ENCODE data around the gene INF2.

The INF2 gene

GRCh38 chr14:104742586-104743455 is 53.4 kb downstream of the INF2 start:
- H3K4me2 ChIP-seq (ENCODE audit: insufficient read depth, low read length, poor library complexity, severe bottlenecking), result no peak overlapping the region
- H2BK5ac ChIP-seq (ENCODE audit: low read length), result no peak overlapping the region
- H2BK120ac ChIP-seq (ENCODE audit: low read depth, low read length), result peak overlapping the region; percentile 9
- peak overlapping the region; percentile 93 for H2AK5ac ChIP-seq (ENCODE audit: low read depth, low read length)
- peak overlapping the region; percentile 80 for H3K18ac ChIP-seq (ENCODE audit: low read length)
- peak overlapping the region; percentile 21 for H2BK15ac ChIP-seq (ENCODE audit: low read length)
- H3K14ac ChIP-seq (ENCODE audit: low read length), result no peak overlapping the region
- no peak overlapping the region for H2BK12ac ChIP-seq (ENCODE audit: low read length)
- no peak overlapping the region for H2AFZ ChIP-seq (ENCODE audit: low read length)
- peak overlapping the region; percentile 78 for H3K23ac ChIP-seq (ENCODE audit: low read depth, low read length, poor library complexity)
- peak overlapping the region; percentile 76 for H4K8ac ChIP-seq (ENCODE audit: low read depth, low read length)
- no peak overlapping the region for H3K4ac ChIP-seq (ENCODE audit: low read length)
- no peak overlapping the region for H3K4me3 ChIP-seq (ENCODE audit: low read length in 2 of 2)
- H3K4me1 ChIP-seq (ENCODE audit: control insufficient read depth in 2 of 2, insufficient read depth in 1 of 2, low read depth in 1 of 2, low read length in 2 of 2), result peaks cover 7 to 20% of the 10 kb centered on the region in 2 donors
- no CpG with 5 or more reads among the region's 32 CpGs for WGBS, 2 donors (ENCODE audit: extremely low coverage in 2 of 2, insufficient read length in 2 of 2, insufficient replicate concordance in 1 of 2)
- H3K36me3 ChIP-seq (replicated peaks in 1 of 2; ENCODE audit: control insufficient read depth in 2 of 2, insufficient read depth in 2 of 2, low read length in 2 of 2), result peaks cover 6 to 14% of the 10 kb centered on the region in 2 donors
- H3K9me3 ChIP-seq (replicated peaks in 1 of 2; ENCODE audit: control insufficient read depth in 2 of 2, insufficient read depth in 1 of 2, low read depth in 1 of 2, low read length in 2 of 2), result peaks cover 0 to 3% of the 10 kb centered on the region in 2 donors
- no peak for DNase-seq (ENCODE audit: low spot score)
- no peaks in the 10 kb centered on the region for H3K27me3 ChIP-seq (ENCODE audit: control insufficient read depth in 3 of 3, insufficient read depth in 3 of 3, low read depth in 1 of 3, low read length in 3 of 3)
- peaks cover 3% of the 10 kb centered on the region for H3K79me1 ChIP-seq (ENCODE audit: low read depth, low read length)
- H3K9ac ChIP-seq (ENCODE audit: low read depth, low read length, poor library complexity), result peak overlapping the region; percentile 67
- H3K27ac ChIP-seq (replicated peaks; ENCODE audit: low read length), result peak overlapping the region; percentile 24
- no peak overlapping the region for H4K91ac ChIP-seq (ENCODE audit: low read depth, low read length, poor library complexity)

GRCh38 chr14:104743461-104744380 is 54.3 kb downstream of the INF2 start:
- Histone ChIP-seq H2AK5ac (ENCODE audit: low read depth, low read length) (peak overlapping the region; percentile 93), H3K4me2 (ENCODE audit: insufficient read depth, low read length, poor library complexity, severe bottlenecking) (no peak overlapping the region), H3K23ac (ENCODE audit: low read depth, low read length, poor library complexity) (no peak overlapping the region), H3K4me1 (ENCODE audit: control insufficient read depth in 2 of 2, insufficient read depth in 1 of 2, low read depth in 1 of 2, low read length in 2 of 2) (peaks cover 14 to 20% of the 10 kb centered on the region in 2 donors), H3K14ac (ENCODE audit: low read length) (no peak overlapping the region), H2BK5ac (ENCODE audit: low read length) (no peak overlapping the region), H2BK12ac (ENCODE audit: low read length) (peak overlapping the region; percentile 33), H4K91ac (ENCODE audit: low read depth, low read length, poor library complexity) (no peak overlapping the region), H3K9ac (ENCODE audit: low read depth, low read length, poor library complexity) (peak overlapping the region; percentile 50), H3K4ac (ENCODE audit: low read length) (peak overlapping the region; percentile 1), H3K4me3 (ENCODE audit: low read length in 2 of 2) (no peak overlapping the region), H2BK15ac (ENCODE audit: low read length) (no peak overlapping the region), H3K27me3 (ENCODE audit: control insufficient read depth in 3 of 3, insufficient read depth in 3 of 3, low read depth in 1 of 3, low read length in 3 of 3) (no peaks in the 10 kb centered on the region), H3K9me3 (replicated peaks in 1 of 2; ENCODE audit: control insufficient read depth in 2 of 2, insufficient read depth in 1 of 2, low read depth in 1 of 2, low read length in 2 of 2) (peaks cover 0 to 3% of the 10 kb centered on the region in 2 donors), H3K36me3 (replicated peaks in 1 of 2; ENCODE audit: control insufficient read depth in 2 of 2, insufficient read depth in 2 of 2, low read length in 2 of 2) (peaks cover 6 to 14% of the 10 kb centered on the region in 2 donors), H3K79me1 (ENCODE audit: low read depth, low read length) (peaks cover 3% of the 10 kb centered on the region), H2BK120ac (ENCODE audit: low read depth, low read length) (no peak overlapping the region), H2AFZ (ENCODE audit: low read length) (no peak overlapping the region), H4K8ac (ENCODE audit: low read depth, low read length) (no peak overlapping the region), H3K27ac (replicated peaks; ENCODE audit: low read length) (no peak overlapping the region), H3K18ac (ENCODE audit: low read length) (peak overlapping the region; percentile 80)
- WGBS, 2 donors (ENCODE audit: extremely low coverage in 2 of 2, insufficient read length in 2 of 2, insufficient replicate concordance in 1 of 2), result no CpG with 5 or more reads among the region's 28 CpGs
- DNase-seq (ENCODE audit: low spot score), result no peak

GRCh38 chr14:104744484-104744883 is 55.1 kb downstream of the INF2 start:
- Histone ChIP-seq H2BK12ac (ENCODE audit: low read length) (no peak overlapping the region), H3K27me3 (ENCODE audit: control insufficient read depth in 3 of 3, insufficient read depth in 3 of 3, low read depth in 1 of 3, low read length in 3 of 3) (no peaks in the 10 kb centered on the region), H2AK5ac (ENCODE audit: low read depth, low read length) (no peak overlapping the region), H3K4ac (ENCODE audit: low read length) (no peak overlapping the region), H2AFZ (ENCODE audit: low read length) (no peak overlapping the region), H3K79me1 (ENCODE audit: low read depth, low read length) (peaks cover 3% of the 10 kb centered on the region), H3K18ac (ENCODE audit: low read length) (no peak overlapping the region), H3K14ac (ENCODE audit: low read length) (no peak overlapping the region), H2BK5ac (ENCODE audit: low read length) (no peak overlapping the region), H3K9me3 (replicated peaks in 1 of 2; ENCODE audit: control insufficient read depth in 2 of 2, insufficient read depth in 1 of 2, low read depth in 1 of 2, low read length in 2 of 2) (peaks cover 2 to 9% of the 10 kb centered on the region in 2 donors), H2BK15ac (ENCODE audit: low read length) (no peak overlapping the region), H3K23ac (ENCODE audit: low read depth, low read length, poor library complexity) (no peak overlapping the region), H4K8ac (ENCODE audit: low read depth, low read length) (no peak overlapping the region), H2BK120ac (ENCODE audit: low read depth, low read length) (no peak overlapping the region), H3K27ac (replicated peaks; ENCODE audit: low read length) (no peak overlapping the region), H4K91ac (ENCODE audit: low read depth, low read length, poor library complexity) (no peak overlapping the region), H3K4me2 (ENCODE audit: insufficient read depth, low read length, poor library complexity, severe bottlenecking) (no peak overlapping the region), H3K4me3 (ENCODE audit: low read length in 2 of 2) (no peak overlapping the region), H3K36me3 (replicated peaks in 1 of 2; ENCODE audit: control insufficient read depth in 2 of 2, insufficient read depth in 2 of 2, low read length in 2 of 2) (peaks cover 6 to 14% of the 10 kb centered on the region in 2 donors), H3K9ac (ENCODE audit: low read depth, low read length, poor library complexity) (no peak overlapping the region), H3K4me1 (ENCODE audit: control insufficient read depth in 2 of 2, insufficient read depth in 1 of 2, low read depth in 1 of 2, low read length in 2 of 2) (peaks cover 14 to 20% of the 10 kb centered on the region in 2 donors)
- no CpG with 5 or more reads among the region's 10 CpGs for WGBS, 2 donors (ENCODE audit: extremely low coverage in 2 of 2, insufficient read length in 2 of 2, insufficient replicate concordance in 1 of 2)
- DNase-seq (ENCODE audit: low spot score), result no peak
